Measurements from ENCODE around the gene MTARC1.

GRCh38 chr1:220826729-220827128 lies 40.0 kb downstream of the MTARC1 start:
- TF ChIP-seq CTCF (conservative IDR thresholded peaks at IDR 0.05; ENCODE audit: low read length), result no peak
- TF ChIP-seq EZH2phosphoT487 (IDR thresholded peaks at IDR 0.05; ENCODE audit: borderline replicate concordance, low read depth, low read length), result no peak
